HEK293 (cell line): ENCODE data around the gene LRSAM1.

Experiments used
- CTCF ChIA-PET: fragments of 350-600 bp; formaldehyde crosslinking; extraction: SDS; loops from one replicate; lab custom pipeline; 2021; ENCODE audit warnings: antibody characterized with exemption; lab: Yijun Ruan, JAX
- POLR2A ChIA-PET: fragments of 300-600 bp; formaldehyde crosslinking; extraction: SDS; loops from one replicate; lab custom pipeline; 2020; ENCODE audit warnings: antibody characterized with exemption, inconsistent platforms; lab: Yijun Ruan, JAX
- H3K27ac ChIP-seq: fragments of 200-500 bp; sonication (Bioruptor generic); 2 replicates; pipeline ENCODE4 v1.5.1; 2014; ENCODE audit warnings: low read depth, low read length, control low read depth, inconsistent platforms; ENCODE audit errors: extremely low read depth
- H3K36me3 ChIP-seq, 2 experiments: fragments of 200-500 bp in 1 of 2; sonication (Bioruptor generic) in 1 of 2; 1 replicate in 1 of 2; 2 replicates in 1 of 2; pipeline ENCODE4 v1.5.1; 2014 to 2017; ENCODE audit warnings: inconsistent platforms in 2 of 2, low read length in 2 of 2; ENCODE audit not compliant: control insufficient read depth in 2 of 2, insufficient read depth in 1 of 2
- H3K4me1 ChIP-seq: fragments of 200-500 bp; sonication (Bioruptor generic); 2 replicates; pipeline ENCODE4 v1.5.1; 2014; ENCODE audit warnings: mild to moderate bottlenecking, low read length, inconsistent platforms; ENCODE audit not compliant: control insufficient read depth, insufficient read depth
- H3K4me3 ChIP-seq: 2 replicates; pipeline ENCODE4 v1.5.1; 2011; ENCODE audit warnings: low read depth, mild to moderate bottlenecking, control low read depth, low read length, moderate library complexity
- H3K9me3 ChIP-seq: fragments of 200-500 bp; sonication (Bioruptor generic); 2 replicates; pipeline ENCODE4 v1.5.1; 2014; ENCODE audit warnings: low read depth, low read length, inconsistent platforms; ENCODE audit not compliant: control insufficient read depth, insufficient read depth
- KLF7 ChIP-seq: fragments of 450-650 bp; formaldehyde crosslinking; IDR thresholded peaks from 2 replicates; pipeline ENCODE4 v1.5.1; 2016; ENCODE audit warnings: missing biosample characterization, missing genetic modification characterization, borderline replicate concordance
- SCRT1 ChIP-seq: fragments of 450-650 bp; formaldehyde crosslinking; IDR thresholded peaks from 2 replicates; pipeline ENCODE4 v1.5.1; 2016; ENCODE audit warnings: missing biosample characterization, missing genetic modification characterization, borderline replicate concordance
- SP7 ChIP-seq: fragments of 450-650 bp; formaldehyde crosslinking; IDR thresholded peaks from 2 replicates; pipeline ENCODE4 v1.5.1; 2016; ENCODE audit warnings: missing biosample characterization, missing genetic modification characterization
- YY1 ChIP-seq: fragments of 450-650 bp; formaldehyde crosslinking; IDR thresholded peaks from 2 replicates; pipeline ENCODE4 v1.5.1; 2018; ENCODE audit warnings: missing biosample characterization, missing genetic modification characterization
- ZBTB21 ChIP-seq: fragments of 450-650 bp; formaldehyde crosslinking; IDR thresholded peaks from 2 replicates; pipeline ENCODE4 v1.5.1; 2017; ENCODE audit warnings: missing biosample characterization, missing genetic modification characterization
- ZBTB48 ChIP-seq: fragments of 450-650 bp; formaldehyde crosslinking; IDR thresholded peaks from 2 replicates; pipeline ENCODE4 v1.5.1; 2016; ENCODE audit warnings: missing biosample characterization, missing genetic modification characterization
- ZNF140 ChIP-seq: fragments of 450-650 bp; formaldehyde crosslinking; IDR thresholded peaks from 2 replicates; pipeline ENCODE4 v1.5.1; 2016; ENCODE audit warnings: missing biosample characterization, missing genetic modification characterization
- ZNF221 ChIP-seq: fragments of 450-650 bp; formaldehyde crosslinking; IDR thresholded peaks from 2 replicates; pipeline ENCODE4 v1.5.1; 2017; ENCODE audit warnings: missing biosample characterization, missing genetic modification characterization, borderline replicate concordance
- ZNF239 ChIP-seq: fragments of 450-650 bp; formaldehyde crosslinking; IDR thresholded peaks from 2 replicates; pipeline ENCODE4 v1.5.1; 2016; ENCODE audit warnings: missing biosample characterization, missing genetic modification characterization
- ZNF248 ChIP-seq: fragments of 450-650 bp; formaldehyde crosslinking; IDR thresholded peaks from 2 replicates; pipeline ENCODE4 v1.5.1; 2017; ENCODE audit warnings: missing biosample characterization, missing genetic modification characterization
- ZNF274 ChIP-seq, 2 experiments: fragments of 200-500 bp in 1 of 2; fragments of 450-650 bp in 1 of 2; sonication (Bioruptor generic) in 1 of 2; formaldehyde crosslinking in 1 of 2; IDR thresholded peaks; 2 replicates each; pipeline versions ENCODE4 v1.5.1 to v1.6.1; 2014 to 2016; ENCODE audit warnings: borderline replicate concordance in 1 of 2, inconsistent platforms in 1 of 2, low read length in 1 of 2, missing biosample characterization in 1 of 2, missing genetic modification characterization in 1 of 2
- ZNF366 ChIP-seq: fragments of 450-650 bp; formaldehyde crosslinking; conservative IDR thresholded peaks from 2 replicates; pipeline ENCODE4 v1.5.1; 2016; ENCODE audit warnings: missing biosample characterization, missing genetic modification characterization
- ZNF423 ChIP-seq: fragments of 450-650 bp; formaldehyde crosslinking; IDR thresholded peaks from 2 replicates; pipeline ENCODE4 v1.5.1; 2016; ENCODE audit warnings: missing biosample characterization, missing genetic modification characterization
- ZNF433 ChIP-seq: fragments of 450-650 bp; formaldehyde crosslinking; IDR thresholded peaks from 2 replicates; pipeline ENCODE4 v1.5.1; 2016; ENCODE audit warnings: missing biosample characterization, missing genetic modification characterization, low read depth
- ZNF596 ChIP-seq: fragments of 450-650 bp; IDR thresholded peaks from 2 replicates; pipeline ENCODE4 v1.5.0; 2018; ENCODE audit warnings: missing biosample characterization, mild to moderate bottlenecking, missing genetic modification characterization, moderate library complexity
- ZNF629 ChIP-seq: fragments of 450-650 bp; formaldehyde crosslinking; IDR thresholded peaks from 2 replicates; pipeline ENCODE4 v1.5.1; 2017; ENCODE audit warnings: missing biosample characterization, missing genetic modification characterization
- ZNF670 ChIP-seq: fragments of 450-650 bp; formaldehyde crosslinking; IDR thresholded peaks from 2 replicates; pipeline ENCODE4 v1.5.1; 2016; ENCODE audit warnings: missing biosample characterization, missing genetic modification characterization, low read depth
- ZNF747 ChIP-seq: fragments of 450-650 bp; formaldehyde crosslinking; IDR thresholded peaks from 2 replicates; pipeline ENCODE4 v1.5.1; 2016; ENCODE audit warnings: missing biosample characterization, missing genetic modification characterization
- ZNF776 ChIP-seq: fragments of 450-650 bp; formaldehyde crosslinking; IDR thresholded peaks from 2 replicates; pipeline ENCODE4 v1.5.0; 2017; ENCODE audit warnings: missing biosample characterization, missing genetic modification characterization, borderline replicate concordance
- ZXDB ChIP-seq: fragments of 450-650 bp; formaldehyde crosslinking; IDR thresholded peaks from 2 replicates; pipeline ENCODE4 v1.5.1; 2016; ENCODE audit warnings: missing biosample characterization, missing genetic modification characterization
- TF ChIP-seq, protein P1 (sequence below): fragments of 450-650 bp; IDR thresholded peaks from 2 replicates; pipeline ENCODE4 v1.5.1; 2018; ENCODE audit warnings: missing biosample characterization, mild to moderate bottlenecking, missing genetic modification characterization
- TF ChIP-seq, protein P2 (sequence below): fragments of 450-650 bp; formaldehyde crosslinking; IDR thresholded peaks from 2 replicates; pipeline ENCODE4 v1.5.1; 2017; ENCODE audit warnings: missing biosample characterization, missing genetic modification characterization
- TF ChIP-seq, protein P3 (sequence below): fragments of 450-650 bp; formaldehyde crosslinking; IDR thresholded peaks from 2 replicates; pipeline ENCODE4 v1.5.1; 2016; ENCODE audit warnings: missing biosample characterization, missing genetic modification characterization
- TF ChIP-seq, protein P4 (sequence below): fragments of 450-650 bp; formaldehyde crosslinking; IDR thresholded peaks from 2 replicates; pipeline ENCODE4 v1.5.1; 2016; ENCODE audit warnings: missing biosample characterization, missing genetic modification characterization, borderline replicate concordance

LRSAM1 gene

DNA sequence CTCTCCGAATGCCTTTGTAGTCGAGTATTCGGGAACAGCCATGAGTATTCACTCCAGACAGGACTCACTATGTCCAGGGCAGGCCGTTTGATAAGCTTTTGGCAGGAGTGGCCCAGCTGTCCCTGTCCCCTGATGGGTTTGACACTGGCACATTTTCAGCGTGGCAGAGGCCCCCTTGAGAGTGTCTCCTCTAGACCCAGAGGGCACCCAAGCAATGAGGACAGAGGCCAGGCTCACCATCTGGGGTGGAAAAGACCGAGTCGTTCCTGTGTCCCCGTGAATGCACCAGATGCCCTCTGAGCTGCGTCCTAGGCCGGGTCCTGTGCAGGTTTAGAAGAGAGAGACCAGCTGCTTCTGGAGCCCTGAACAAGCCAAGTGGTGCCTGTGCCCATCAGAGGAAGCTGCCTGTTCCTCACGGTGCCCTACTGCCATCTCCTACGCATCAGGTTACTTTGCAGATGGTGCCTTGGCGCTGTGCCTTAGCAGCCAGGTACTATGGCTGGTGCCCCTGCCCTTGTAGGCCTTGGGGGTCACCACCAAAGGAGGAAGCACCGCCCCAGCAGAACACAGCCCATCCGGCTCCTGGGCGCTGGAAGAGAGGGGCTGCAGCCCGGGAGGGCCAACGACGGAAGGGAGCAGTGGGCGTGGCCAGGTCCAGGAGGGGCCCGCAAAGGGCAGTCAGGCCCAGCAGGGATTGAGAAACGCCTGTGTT is 42.4 kb downstream of the LRSAM1 start:
- ChIA-PET CTCF (interaction anchor here (0.5 to 1.9 kb wide), 3 partner anchors 10 to 659 kb away, joined by 4 to 9 read pairs (median 5); no protein-coding TSS in a partner anchor), POLR2A (no interaction called here)
- H3K9me3 ChIP-seq: no peaks in the 10 kb centered on the region
- no peaks in the 10 kb centered on the region for H3K4me1 ChIP-seq
- no peak overlapping the region for H3K27ac ChIP-seq
- TF ChIP-seq ZNF670 (tag by site-specific recombination) (no peak), SP7 (tag by site-specific recombination) (no peak), ZNF747 (tag by site-specific recombination) (no peak), ZNF274 (IDR thresholded peaks at IDR 0.05; ENCODE audit: low read length) (no peak), ZNF274 (tag by site-specific recombination; IDR thresholded peaks at IDR 0.05; ENCODE audit: borderline replicate concordance) (no peak), ZNF423 (tag by site-specific recombination) (no peak), ZNF366 (no peak), ZBTB48 (tag by site-specific recombination) (peak; percentile 66)
- TF ChIP-seq, protein P1, sequence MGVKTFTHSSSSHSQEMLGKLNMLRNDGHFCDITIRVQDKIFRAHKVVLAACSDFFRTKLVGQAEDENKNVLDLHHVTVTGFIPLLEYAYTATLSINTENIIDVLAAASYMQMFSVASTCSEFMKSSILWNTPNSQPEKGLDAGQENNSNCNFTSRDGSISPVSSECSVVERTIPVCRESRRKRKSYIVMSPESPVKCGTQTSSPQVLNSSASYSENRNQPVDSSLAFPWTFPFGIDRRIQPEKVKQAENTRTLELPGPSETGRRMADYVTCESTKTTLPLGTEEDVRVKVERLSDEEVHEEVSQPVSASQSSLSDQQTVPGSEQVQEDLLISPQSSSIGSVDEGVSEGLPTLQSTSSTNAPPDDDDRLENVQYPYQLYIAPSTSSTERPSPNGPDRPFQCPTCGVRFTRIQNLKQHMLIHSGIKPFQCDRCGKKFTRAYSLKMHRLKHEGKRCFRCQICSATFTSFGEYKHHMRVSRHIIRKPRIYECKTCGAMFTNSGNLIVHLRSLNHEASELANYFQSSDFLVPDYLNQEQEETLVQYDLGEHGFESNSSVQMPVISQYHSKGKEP: no peak
- TF ChIP-seq, all 188 proteins: peak for 1
- H3K4me3 ChIP-seq: no peak overlapping the region
- peaks cover 0 to 66% of the 10 kb centered on the region in 2 experiments; a peak in 1 of 3 replicates for H3K36me3 ChIP-seq

DNA sequence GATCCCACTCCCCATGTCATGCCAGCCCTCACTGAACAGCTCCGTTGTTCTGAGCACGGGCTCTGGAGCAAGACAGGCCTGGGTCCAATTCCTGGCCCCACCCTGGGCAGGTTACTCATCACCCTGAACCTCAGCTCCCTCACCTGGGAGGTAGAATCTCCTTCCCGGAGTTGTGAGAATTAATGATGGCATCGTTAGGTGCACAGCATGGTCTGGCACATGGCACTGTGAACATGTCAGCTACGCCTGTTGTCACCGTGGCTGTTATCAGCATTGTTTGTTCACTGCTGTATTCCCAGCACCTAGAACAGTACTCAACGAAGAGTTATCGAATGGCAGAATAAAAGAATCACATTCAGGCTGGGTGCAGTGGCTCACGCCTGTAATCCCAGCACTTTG is 43.0 kb downstream of the LRSAM1 start:
- POLR2A ChIA-PET: no interaction called here
- TF ChIP-seq ZNF366: no peak
- TF ChIP-seq ZNF433 (tag by site-specific recombination): no peak
- TF ChIP-seq, protein P2, sequence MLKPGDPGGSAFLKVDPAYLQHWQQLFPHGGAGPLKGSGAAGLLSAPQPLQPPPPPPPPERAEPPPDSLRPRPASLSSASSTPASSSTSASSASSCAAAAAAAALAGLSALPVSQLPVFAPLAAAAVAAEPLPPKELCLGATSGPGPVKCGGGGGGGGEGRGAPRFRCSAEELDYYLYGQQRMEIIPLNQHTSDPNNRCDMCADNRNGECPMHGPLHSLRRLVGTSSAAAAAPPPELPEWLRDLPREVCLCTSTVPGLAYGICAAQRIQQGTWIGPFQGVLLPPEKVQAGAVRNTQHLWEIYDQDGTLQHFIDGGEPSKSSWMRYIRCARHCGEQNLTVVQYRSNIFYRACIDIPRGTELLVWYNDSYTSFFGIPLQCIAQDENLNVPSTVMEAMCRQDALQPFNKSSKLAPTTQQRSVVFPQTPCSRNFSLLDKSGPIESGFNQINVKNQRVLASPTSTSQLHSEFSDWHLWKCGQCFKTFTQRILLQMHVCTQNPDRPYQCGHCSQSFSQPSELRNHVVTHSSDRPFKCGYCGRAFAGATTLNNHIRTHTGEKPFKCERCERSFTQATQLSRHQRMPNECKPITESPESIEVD (tag by site-specific recombination): no peak
- TF ChIP-seq SCRT1 (tag by site-specific recombination): no peak
- no peak for TF ChIP-seq YY1 (tag by site-specific recombination)
- TF ChIP-seq ZNF629 (tag by site-specific recombination): no peak
- no peak for TF ChIP-seq ZNF248 (tag by site-specific recombination)
- no peak for TF ChIP-seq ZNF596
- TF ChIP-seq ZNF274 (IDR thresholded peaks at IDR 0.05; ENCODE audit: low read length): no peak
- no peak for TF ChIP-seq ZNF274 (tag by site-specific recombination; IDR thresholded peaks at IDR 0.05; ENCODE audit: borderline replicate concordance)
- Histone ChIP-seq H3K4me1 (no peaks in the 10 kb centered on the region), H3K27ac (no peak overlapping the region), H3K36me3 (peaks cover 0 to 61% of the 10 kb centered on the region in 2 experiments; a peak in 1 of 3 replicates), H3K4me3 (no peak overlapping the region), H3K9me3 (no peaks in the 10 kb centered on the region)
- CTCF ChIA-PET: interaction anchor here (1.1 kb wide), 1 partner anchor 92 kb away, joined by 5 read pairs; no protein-coding TSS in a partner anchor

DNA sequence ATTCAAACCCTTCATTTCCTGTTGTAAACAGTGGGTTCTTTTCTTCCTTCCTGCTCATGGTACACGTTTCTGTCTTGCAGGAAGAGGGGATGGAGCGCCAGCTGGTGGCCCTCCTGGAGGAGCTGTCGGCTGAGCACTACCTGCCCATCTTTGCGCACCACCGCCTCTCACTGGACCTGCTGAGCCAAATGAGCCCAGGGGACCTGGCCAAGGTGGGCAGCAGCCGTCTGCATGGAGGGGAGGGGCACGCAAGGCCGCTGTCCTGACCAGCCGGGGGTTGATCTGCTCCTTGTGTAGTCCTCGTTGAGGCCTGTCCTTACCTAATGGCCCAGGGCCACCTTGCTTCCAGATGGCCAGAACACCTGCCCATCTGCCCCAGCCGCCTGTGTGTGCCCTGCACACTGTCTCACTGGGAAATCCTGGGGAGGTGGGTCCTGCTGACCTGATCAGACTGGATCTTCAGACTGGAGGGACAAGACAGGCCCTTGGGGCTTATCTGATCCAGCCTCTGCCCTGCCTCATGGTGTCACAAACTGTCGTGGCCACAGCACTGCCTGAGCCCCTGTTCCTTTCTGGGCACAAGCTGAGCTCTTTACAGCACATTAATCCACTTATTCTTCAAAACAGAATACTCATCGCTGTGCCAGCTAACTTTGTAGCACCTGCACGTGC is 44.7 kb downstream of the LRSAM1 start:
- Histone ChIP-seq H3K36me3 (peaks cover 0 to 55% of the 10 kb centered on the region in 2 experiments; a peak in 1 of 3 replicates), H3K4me3 (no peak overlapping the region), H3K27ac (no peak overlapping the region), H3K9me3 (no peaks in the 10 kb centered on the region), H3K4me1 (no peaks in the 10 kb centered on the region)
- ChIA-PET CTCF (interaction anchor here (0.6 kb wide), 3 partner anchors 72 to 268 kb away, joined by 3 to 4 read pairs (median 3); partner anchors contain the start of gene ZNF79), POLR2A (no interaction called here)
- TF ChIP-seq, protein P3, sequence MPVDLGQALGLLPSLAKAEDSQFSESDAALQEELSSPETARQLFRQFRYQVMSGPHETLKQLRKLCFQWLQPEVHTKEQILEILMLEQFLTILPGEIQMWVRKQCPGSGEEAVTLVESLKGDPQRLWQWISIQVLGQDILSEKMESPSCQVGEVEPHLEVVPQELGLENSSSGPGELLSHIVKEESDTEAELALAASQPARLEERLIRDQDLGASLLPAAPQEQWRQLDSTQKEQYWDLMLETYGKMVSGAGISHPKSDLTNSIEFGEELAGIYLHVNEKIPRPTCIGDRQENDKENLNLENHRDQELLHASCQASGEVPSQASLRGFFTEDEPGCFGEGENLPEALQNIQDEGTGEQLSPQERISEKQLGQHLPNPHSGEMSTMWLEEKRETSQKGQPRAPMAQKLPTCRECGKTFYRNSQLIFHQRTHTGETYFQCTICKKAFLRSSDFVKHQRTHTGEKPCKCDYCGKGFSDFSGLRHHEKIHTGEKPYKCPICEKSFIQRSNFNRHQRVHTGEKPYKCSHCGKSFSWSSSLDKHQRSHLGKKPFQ (tag by site-specific recombination): no peak
- no peak for TF ChIP-seq ZNF239 (tag by site-specific recombination)
- no peak for TF ChIP-seq ZNF221 (tag by site-specific recombination)
- no peak for TF ChIP-seq ZXDB (tag by site-specific recombination)
- TF ChIP-seq ZNF140 (tag by site-specific recombination): no peak
- no peak for TF ChIP-seq ZBTB21 (tag by site-specific recombination)
- no peak for TF ChIP-seq ZNF776 (tag by site-specific recombination)
- TF ChIP-seq, protein P4, sequence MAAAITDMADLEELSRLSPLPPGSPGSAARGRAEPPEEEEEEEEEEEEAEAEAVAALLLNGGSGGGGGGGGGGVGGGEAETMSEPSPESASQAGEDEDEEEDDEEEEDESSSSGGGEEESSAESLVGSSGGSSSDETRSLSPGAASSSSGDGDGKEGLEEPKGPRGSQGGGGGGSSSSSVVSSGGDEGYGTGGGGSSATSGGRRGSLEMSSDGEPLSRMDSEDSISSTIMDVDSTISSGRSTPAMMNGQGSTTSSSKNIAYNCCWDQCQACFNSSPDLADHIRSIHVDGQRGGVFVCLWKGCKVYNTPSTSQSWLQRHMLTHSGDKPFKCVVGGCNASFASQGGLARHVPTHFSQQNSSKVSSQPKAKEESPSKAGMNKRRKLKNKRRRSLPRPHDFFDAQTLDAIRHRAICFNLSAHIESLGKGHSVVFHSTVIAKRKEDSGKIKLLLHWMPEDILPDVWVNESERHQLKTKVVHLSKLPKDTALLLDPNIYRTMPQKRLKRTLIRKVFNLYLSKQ (tag by site-specific recombination): no peak
- no peak for TF ChIP-seq KLF7
